GM12878 (cell line): ENCODE data around the gene PIAS1. TPM values are rescaled to one million over a fixed set of nuclear protein-coding genes. Genes with fewer than 3 reads are reported as not detected.

ENCODE experiments used
- ATAC-seq: fragments of 200-7000 bp; cut with Tn5 transposase; 3 replicates; pipeline ENCODE4 v1.9.1; 2020; ENCODE audit warnings: mild to moderate bottlenecking, moderate library complexity
- BruUV-seq: library from RNA; stranded (reverse); fragments of 400-500 nt; replicated peaks from 2 replicates; lab custom pipeline; 2021; lab: Mats Ljungman, UMichigan
- CTCF ChIA-PET: fragments of 300-600 bp; sonication (Branson Sonifier 250); formaldehyde crosslinking; extraction: SDS; loops from one replicate; lab custom pipeline; 2021; ENCODE audit warnings: inconsistent platforms; lab: Yijun Ruan, JAX
- POLR2A ChIA-PET: fragments of 350-600 bp; formaldehyde crosslinking; extraction: SDS; loops from one replicate; lab custom pipeline; 2021; ENCODE audit warnings: inconsistent platforms; lab: Charles Lee
- RAD21 ChIA-PET: fragments of 300-600 bp; sonication (Branson Sonifier 250); formaldehyde crosslinking; loops from one replicate; lab custom pipeline; 2023; ENCODE audit warnings: antibody characterized with exemption; ENCODE audit not compliant: unreplicated experiment; lab: Charles Lee
- SMC1A ChIA-PET: fragments of 300-600 bp; sonication (Branson Sonifier 250); formaldehyde crosslinking; loops from one replicate; lab custom pipeline; 2023; ENCODE audit not compliant: unreplicated experiment, uncharacterized antibody; lab: Charles Lee
- DNase-seq: peaks from one replicate; pipeline ENCODE4 v3.0.0-alpha.2; 2011; ENCODE audit warnings: low read depth, low spot score
- FAIRE-seq: peaks from 3 replicates; lab custom pipeline; 2011; peaks lifted over from hg19 to GRCh38; lab: Jason Lieb, UNC
- H2AFZ ChIP-seq: 2 replicates; pipeline ENCODE4 v1.6.0; 2011; ENCODE audit warnings: low read depth, low read length, control low read depth; ENCODE audit not compliant: control insufficient read depth
- H3K27ac ChIP-seq: 2 replicates; pipeline ENCODE4 v1.5.1; 2011; ENCODE audit warnings: control low read depth; ENCODE audit not compliant: control insufficient read depth, insufficient read depth
- H3K27me3 ChIP-seq, 2 experiments: replicated peaks in 1 of 2; 2 replicates each; pipeline versions ENCODE4 v1.6.0 to v1.6.1; 2011; ENCODE audit warnings: low read length in 1 of 2; ENCODE audit not compliant: control insufficient read depth in 2 of 2, insufficient read depth in 2 of 2
- H3K36me3 ChIP-seq, 2 experiments: 2 replicates each; pipeline ENCODE4 v1.5.1; 2011; ENCODE audit warnings: low read length in 1 of 2; ENCODE audit not compliant: control insufficient read depth in 2 of 2, insufficient read depth in 2 of 2
- H3K4me1 ChIP-seq: 2 replicates; pipeline ENCODE4 v1.6.1; 2011; ENCODE audit warnings: mild to moderate bottlenecking, low read length, moderate library complexity, mixed read lengths; ENCODE audit not compliant: control insufficient read depth, insufficient read depth
- H3K4me2 ChIP-seq: 2 replicates; pipeline ENCODE4 v1.6.0; 2011; ENCODE audit warnings: control low read depth; ENCODE audit not compliant: control insufficient read depth, insufficient read depth
- H3K4me3 ChIP-seq: fragments of 200-600 bp; sonication (generic); 2 replicates; pipeline ENCODE4 v1.5.1; 2016
- H3K79me2 ChIP-seq: 2 replicates; pipeline ENCODE4 v1.6.0; 2011; ENCODE audit warnings: low read length; ENCODE audit not compliant: control insufficient read depth, insufficient read depth
- H3K9ac ChIP-seq: 2 replicates; pipeline ENCODE4 v1.8.0; 2011; ENCODE audit warnings: low read length, control low read depth, mixed read lengths; ENCODE audit not compliant: control insufficient read depth, insufficient read depth
- H3K9me3 ChIP-seq: replicated peaks from 3 replicates; pipeline ENCODE4 v1.5.1; 2011; ENCODE audit warnings: mild to moderate bottlenecking, low read length; ENCODE audit not compliant: control insufficient read depth, insufficient read depth
- H4K20me1 ChIP-seq: 2 replicates; pipeline ENCODE4 v1.6.0; 2011; ENCODE audit not compliant: control insufficient read depth, insufficient read depth
- ATF7 ChIP-seq: fragments of 450-650 bp; IDR thresholded peaks from 2 replicates; pipeline ENCODE4 v1.6.1; 2016; ENCODE audit warnings: low read depth, mild to moderate bottlenecking
- BACH1 ChIP-seq: fragments of 450-650 bp; IDR thresholded peaks from 2 replicates; pipeline ENCODE4 v1.6.1; 2017; ENCODE audit warnings: mild to moderate bottlenecking, borderline replicate concordance
- BMI1 ChIP-seq: fragments of 450-650 bp; IDR thresholded peaks from 2 replicates; pipeline ENCODE4 v1.6.1; 2016; ENCODE audit warnings: mild to moderate bottlenecking, moderate library complexity, borderline replicate concordance
- FOXM1 ChIP-seq: IDR thresholded peaks from 2 replicates; pipeline ENCODE4 v1.6.1; 2012; ENCODE audit warnings: low read depth, mild to moderate bottlenecking, inconsistent platforms, low read length, moderate library complexity
- KLF5 ChIP-seq: fragments of 450-650 bp; IDR thresholded peaks from 2 replicates; pipeline ENCODE4 v1.6.1; 2014; ENCODE audit warnings: mild to moderate bottlenecking; ENCODE audit not compliant: partially characterized antibody
- MTA3 ChIP-seq: IDR thresholded peaks from 2 replicates; pipeline ENCODE4 v1.6.1; 2012; ENCODE audit warnings: low read length, inconsistent platforms, borderline replicate concordance
- NR2F1 ChIP-seq: fragments of 450-650 bp; conservative IDR thresholded peaks from 2 replicates; pipeline ENCODE4 v1.6.1; 2017; ENCODE audit warnings: mild to moderate bottlenecking
- POLR2AphosphoS2 ChIP-seq: IDR thresholded peaks from 2 replicates; pipeline ENCODE4 v1.6.1; 2011; ENCODE audit warnings: low read depth, mild to moderate bottlenecking, low read length, improper control_type of control experiment, moderate library complexity
- ZSCAN29 ChIP-seq: fragments of 450-650 bp; IDR thresholded peaks from 2 replicates; pipeline ENCODE4 v1.6.1; 2017; ENCODE audit warnings: mild to moderate bottlenecking, moderate library complexity
- WGBS: methylation state at CpG from one replicate; pipeline ENCODE4 v1.1.6; 2016; ENCODE audit warnings: low lambda C conversion rate; ENCODE audit not compliant: insufficient replicate concordance, insufficient coverage; ENCODE audit errors: missing lambda C conversion rate; 5-methylcytosine and 5-hydroxymethylcytosine counted together
- in situ Hi-C: fragments of 300-500 bp; cut with MboI; formaldehyde crosslinking; loops from 9 replicates; pipeline ENCODE4 v1.14.3; 2018; ENCODE audit warnings: mixed read lengths
- intact Hi-C: fragments of 100-400 bp; cut with micrococcal nuclease; formaldehyde crosslinking; loops from one replicate; pipeline ENCODE4 v1.14.2; 2022; ENCODE audit not compliant: unreplicated experiment
- polyA plus RNA-seq, 11 experiments: library from polyadenylated mRNA; depleted of rRNA in 4 of 11; unstranded in 6 of 11; stranded (reverse) in 5 of 11; fragments of >200 nt; fragmentation: Nextera tagmentation in 4 of 11; fragmentation: Illumina TruSeq in 1 of 11; extraction: Ambion mirVana in 4 of 11; extraction: Trizol in 1 of 11; gene quantifications; 1 replicate in 1 of 11; 2 replicates in 10 of 11; pipeline versions ENCODE4 v1.2.1 to v1.2.3, GENCODE V29; 2011 to 2016; ENCODE audit warnings: inconsistent platforms in 2 of 11, missing spikeins in 2 of 11, low read depth in 1 of 11
- total RNA-seq, 4 experiments: library from RNA; depleted of rRNA in 3 of 4; stranded (reverse); fragments of >200 nt in 3 of 4; fragmentation: Illumina TruSeq in 1 of 4; extraction: Trizol in 1 of 4; gene quantifications; 2 replicates each; pipeline versions ENCODE4 v1.2.1 to v1.2.3, GENCODE V29; 2013 to 2021
- TF ChIP-seq, protein P1 (sequence below): IDR thresholded peaks from 2 replicates; pipeline ENCODE4 v1.6.1; 2012; ENCODE audit warnings: mild to moderate bottlenecking, low read depth, low read length
- TF ChIP-seq, protein P2 (sequence below): IDR thresholded peaks from 2 replicates; pipeline ENCODE4 v1.6.1; 2011; ENCODE audit warnings: low read depth, mild to moderate bottlenecking, low read length, moderate library complexity, borderline replicate concordance; ENCODE audit errors: extremely low read depth
- TF ChIP-seq, protein P3 (sequence below): IDR thresholded peaks from 2 replicates; pipeline ENCODE4 v1.6.1; 2012; ENCODE audit warnings: low read depth, low read length, improper control_type of control experiment

Gene PIAS1
- total and polyA plus RNA-seq, 10 of the 15 experiments (the other 5 are each of a cell fraction or from before 2014, with no cell fraction given) = 20.2 to 96.3 (median 37.0) TPM

DNA sequence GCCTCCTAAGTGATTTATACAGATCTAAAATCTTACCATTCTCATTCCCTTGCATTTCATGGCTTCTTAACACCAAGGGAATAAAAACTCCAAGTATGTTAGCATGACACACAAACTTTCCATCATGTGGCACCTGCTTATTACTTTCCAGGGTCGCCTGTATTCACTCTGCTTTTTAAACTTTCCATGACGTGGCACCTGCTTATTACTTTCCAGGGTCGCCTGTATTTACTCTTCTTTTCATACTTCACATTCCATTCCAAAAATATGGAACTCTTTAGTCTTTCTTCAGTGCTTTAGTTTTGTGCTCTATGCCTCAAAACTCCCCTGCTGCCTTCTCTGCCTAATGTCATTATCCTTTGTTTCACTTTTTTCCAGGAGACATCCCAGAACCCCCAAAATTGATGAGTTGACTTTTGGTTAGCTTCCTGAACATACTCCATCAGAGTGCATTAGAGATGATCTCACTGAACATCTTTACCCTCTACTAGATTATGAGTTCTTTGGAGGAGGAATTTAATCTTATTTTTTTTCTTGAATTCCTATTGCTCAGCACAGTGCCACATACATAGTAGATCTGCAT, 104.0 kb downstream of the PIAS1 start:
- BruUV-seq = no TSS peak
- Histone ChIP-seq H3K36me3 (peaks cover 9 to 31% of the 10 kb centered on the region in 2 experiments), H3K4me2 (no peak overlapping the region), H3K79me2 (no peaks in the 10 kb centered on the region), H3K4me3 (no peak overlapping the region), H4K20me1 (no peaks in the 10 kb centered on the region), H3K27ac (no peak overlapping the region)
- in situ Hi-C loops = no loop called here
- intact Hi-C loops = no loop called here
- ATAC-seq (no peak), FAIRE-seq (no peak), DNase-seq (no peak)
- ChIA-PET POLR2A (interaction anchor here (0.5 to 1.1 kb wide), 2 partner anchors 12 to 63 kb away, joined by 3 to 4 read pairs; no protein-coding TSS in a partner anchor), RAD21 (interaction anchor here (3.4 kb wide), 1 partner anchor 295 kb away, joined by 12 read pairs; no protein-coding TSS in a partner anchor)
- 72% methylated on average over 3 of the region's 3 CpGs for WGBS
- TF ChIP-seq BMI1 (no peak), POLR2AphosphoS2 (no peak), NR2F1 (no peak), FOXM1 (no peak), MTA3 (no peak), KLF5 (no peak)
- TF ChIP-seq, all 136 proteins: peak for 0
- CTCF ChIA-PET = interaction anchor here (0.8 to 9.6 kb wide), 2 partner anchors 52 to 296 kb away, joined by 3 to 119 read pairs; no protein-coding TSS in a partner anchor
- H3K27me3 ChIP-seq = no peaks in the 10 kb centered on the region
- SMC1A ChIA-PET = interaction anchor here (0.6 to 7.0 kb wide), 3 partner anchors 10 to 296 kb away, joined by 3 to 97 read pairs (median 5); no protein-coding TSS in a partner anchor
- no peaks in the 10 kb centered on the region for H3K4me1 ChIP-seq
- no peak overlapping the region for H2AFZ ChIP-seq
- H3K9me3 ChIP-seq = no peaks in the 10 kb centered on the region
- no peak overlapping the region for H3K9ac ChIP-seq

DNA sequence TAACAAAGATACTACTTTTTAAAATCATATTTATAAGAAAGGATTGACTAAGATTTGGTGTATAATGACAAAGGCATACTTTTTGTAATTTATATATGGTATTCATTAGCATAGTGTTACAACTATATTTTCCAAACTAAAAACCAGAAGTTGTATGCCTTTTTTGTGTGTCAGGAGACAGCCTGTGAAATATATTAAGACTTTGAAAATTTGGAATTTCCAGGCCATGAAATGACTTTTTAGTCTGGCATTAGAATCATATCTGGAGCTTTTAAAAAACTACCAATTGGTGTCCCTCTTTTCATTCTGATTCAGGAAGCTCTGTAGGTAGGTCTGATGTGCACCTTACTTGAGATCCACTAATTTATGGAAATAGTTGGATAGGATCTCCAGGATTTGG, 109.1 kb downstream of the PIAS1 start:
- DNase-seq (no peak), FAIRE-seq (no peak), ATAC-seq (no peak)
- no peak overlapping the region for H3K27ac ChIP-seq
- ChIA-PET POLR2A (no interaction called here), SMC1A (interaction anchor here (0.7 to 2.8 kb wide), 8 partner anchors 8 to 382 kb away, joined by 3 to 14 read pairs (median 6); partner anchors contain the start of gene PIAS1), CTCF (interaction anchor here (0.6 to 3.2 kb wide), 6 partner anchors 9 to 300 kb away, joined by 3 to 12 read pairs (median 4); no protein-coding TSS in a partner anchor), RAD21 (interaction anchor here (0.9 to 1.4 kb wide), 5 partner anchors 8 to 300 kb away, joined by 3 to 6 read pairs (median 4); no protein-coding TSS in a partner anchor)
- in situ Hi-C loops (no loop called here), intact Hi-C loops (no loop called here)
- H3K9ac ChIP-seq = no peak overlapping the region
- H2AFZ ChIP-seq = no peak overlapping the region
- H3K9me3 ChIP-seq = no peaks in the 10 kb centered on the region
- H3K79me2 ChIP-seq = no peaks in the 10 kb centered on the region
- H3K27me3 ChIP-seq = no peaks in the 10 kb centered on the region
- H4K20me1 ChIP-seq = no peaks in the 10 kb centered on the region
- no peak overlapping the region for H3K4me2 ChIP-seq
- TSS peak; percentile 3 for BruUV-seq
- H3K36me3 ChIP-seq = peaks cover 6 to 18% of the 10 kb centered on the region in 2 experiments
- H3K4me3 ChIP-seq = no peak overlapping the region
- no peaks in the 10 kb centered on the region for H3K4me1 ChIP-seq
- TF ChIP-seq, protein P1, sequence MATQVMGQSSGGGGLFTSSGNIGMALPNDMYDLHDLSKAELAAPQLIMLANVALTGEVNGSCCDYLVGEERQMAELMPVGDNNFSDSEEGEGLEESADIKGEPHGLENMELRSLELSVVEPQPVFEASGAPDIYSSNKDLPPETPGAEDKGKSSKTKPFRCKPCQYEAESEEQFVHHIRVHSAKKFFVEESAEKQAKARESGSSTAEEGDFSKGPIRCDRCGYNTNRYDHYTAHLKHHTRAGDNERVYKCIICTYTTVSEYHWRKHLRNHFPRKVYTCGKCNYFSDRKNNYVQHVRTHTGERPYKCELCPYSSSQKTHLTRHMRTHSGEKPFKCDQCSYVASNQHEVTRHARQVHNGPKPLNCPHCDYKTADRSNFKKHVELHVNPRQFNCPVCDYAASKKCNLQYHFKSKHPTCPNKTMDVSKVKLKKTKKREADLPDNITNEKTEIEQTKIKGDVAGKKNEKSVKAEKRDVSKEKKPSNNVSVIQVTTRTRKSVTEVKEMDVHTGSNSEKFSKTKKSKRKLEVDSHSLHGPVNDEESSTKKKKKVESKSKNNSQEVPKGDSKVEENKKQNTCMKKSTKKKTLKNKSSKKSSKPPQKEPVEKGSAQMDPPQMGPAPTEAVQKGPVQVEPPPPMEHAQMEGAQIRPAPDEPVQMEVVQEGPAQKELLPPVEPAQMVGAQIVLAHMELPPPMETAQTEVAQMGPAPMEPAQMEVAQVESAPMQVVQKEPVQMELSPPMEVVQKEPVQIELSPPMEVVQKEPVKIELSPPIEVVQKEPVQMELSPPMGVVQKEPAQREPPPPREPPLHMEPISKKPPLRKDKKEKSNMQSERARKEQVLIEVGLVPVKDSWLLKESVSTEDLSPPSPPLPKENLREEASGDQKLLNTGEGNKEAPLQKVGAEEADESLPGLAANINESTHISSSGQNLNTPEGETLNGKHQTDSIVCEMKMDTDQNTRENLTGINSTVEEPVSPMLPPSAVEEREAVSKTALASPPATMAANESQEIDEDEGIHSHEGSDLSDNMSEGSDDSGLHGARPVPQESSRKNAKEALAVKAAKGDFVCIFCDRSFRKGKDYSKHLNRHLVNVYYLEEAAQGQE = no peak
- TF ChIP-seq, protein P2, sequence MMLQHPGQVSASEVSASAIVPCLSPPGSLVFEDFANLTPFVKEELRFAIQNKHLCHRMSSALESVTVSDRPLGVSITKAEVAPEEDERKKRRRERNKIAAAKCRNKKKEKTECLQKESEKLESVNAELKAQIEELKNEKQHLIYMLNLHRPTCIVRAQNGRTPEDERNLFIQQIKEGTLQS = no peak
- TF ChIP-seq ATF7 (no peak), BACH1 (no peak), ZSCAN29 (no peak)
- TF ChIP-seq, protein P3, sequence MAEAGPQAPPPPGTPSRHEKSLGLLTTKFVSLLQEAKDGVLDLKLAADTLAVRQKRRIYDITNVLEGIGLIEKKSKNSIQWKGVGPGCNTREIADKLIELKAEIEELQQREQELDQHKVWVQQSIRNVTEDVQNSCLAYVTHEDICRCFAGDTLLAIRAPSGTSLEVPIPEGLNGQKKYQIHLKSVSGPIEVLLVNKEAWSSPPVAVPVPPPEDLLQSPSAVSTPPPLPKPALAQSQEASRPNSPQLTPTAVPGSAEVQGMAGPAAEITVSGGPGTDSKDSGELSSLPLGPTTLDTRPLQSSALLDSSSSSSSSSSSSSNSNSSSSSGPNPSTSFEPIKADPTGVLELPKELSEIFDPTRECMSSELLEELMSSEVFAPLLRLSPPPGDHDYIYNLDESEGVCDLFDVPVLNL = no peak
